Measurements from ENCODE around the gene UTP4.
"Not testable (repeated sequence)": the region's sequence is repeated elsewhere in the genome, so short reads cannot be mapped to it uniquely, and the experiment has no call there.

Gene UTP4

DNA sequence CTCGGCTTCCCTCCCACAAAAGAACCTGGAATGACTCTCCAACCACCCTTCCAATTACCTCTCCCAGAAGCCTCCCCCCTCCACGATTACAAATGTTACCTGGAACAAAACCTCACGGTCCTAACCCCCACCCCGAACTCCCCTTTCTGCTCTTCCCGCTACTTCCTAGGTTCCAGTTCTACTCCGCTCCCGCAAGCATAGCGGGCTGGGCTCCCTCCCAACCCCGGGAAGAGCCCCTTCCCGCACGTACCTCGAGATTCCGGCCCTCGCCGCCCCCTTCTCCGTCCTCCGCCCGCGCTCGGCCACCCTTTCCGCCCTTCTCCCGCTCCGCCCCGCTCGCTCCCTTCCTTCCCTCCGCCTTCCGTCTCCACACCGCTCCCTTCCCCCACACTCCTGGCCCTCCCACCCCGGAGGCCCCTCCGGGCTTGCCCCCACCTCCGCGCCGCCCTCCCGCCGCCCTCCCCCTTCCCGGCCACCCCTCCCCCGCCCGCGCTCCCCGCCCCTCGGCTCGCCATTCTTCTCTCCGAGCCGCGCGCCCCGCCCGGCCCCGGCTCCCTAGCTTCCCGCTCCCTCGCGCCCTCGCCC lies 518 bp upstream of the UTP4 start:
- DNase-seq = peak; percentile 84

GRCh38 chr16:69133373-69133954 lies 1.0 kb downstream of the UTP4 start:
- DNase-seq = no peak

GRCh38 chr16:69138608-69139007 lies 6.2 kb downstream of the UTP4 start:
- DNase-seq = no peak

GRCh38 chr16:69139464-69139863 lies 7.0 kb downstream of the UTP4 start:
- DNase-seq = not testable (repeated sequence)

DNA sequence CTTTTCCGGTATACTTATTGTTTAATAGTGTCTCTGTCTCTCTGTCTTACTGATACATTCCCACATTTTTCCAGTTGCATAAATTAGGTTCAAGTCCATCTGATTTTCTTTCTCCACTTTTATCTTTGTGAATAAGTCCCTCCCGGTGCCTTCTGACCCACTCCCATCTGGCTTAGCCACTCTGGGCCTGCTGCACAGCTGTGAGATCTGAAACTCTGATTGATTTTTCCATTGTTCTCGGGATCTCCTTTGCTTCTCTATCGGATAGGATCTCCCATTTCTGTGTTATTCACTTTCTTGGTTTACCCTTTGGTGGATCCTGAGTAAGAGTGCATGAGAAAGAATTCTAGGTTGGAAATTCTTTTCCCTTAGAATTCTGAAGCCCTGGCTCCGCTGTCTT lies 8.6 kb downstream of the UTP4 start:
- DNase-seq = no peak

DNA sequence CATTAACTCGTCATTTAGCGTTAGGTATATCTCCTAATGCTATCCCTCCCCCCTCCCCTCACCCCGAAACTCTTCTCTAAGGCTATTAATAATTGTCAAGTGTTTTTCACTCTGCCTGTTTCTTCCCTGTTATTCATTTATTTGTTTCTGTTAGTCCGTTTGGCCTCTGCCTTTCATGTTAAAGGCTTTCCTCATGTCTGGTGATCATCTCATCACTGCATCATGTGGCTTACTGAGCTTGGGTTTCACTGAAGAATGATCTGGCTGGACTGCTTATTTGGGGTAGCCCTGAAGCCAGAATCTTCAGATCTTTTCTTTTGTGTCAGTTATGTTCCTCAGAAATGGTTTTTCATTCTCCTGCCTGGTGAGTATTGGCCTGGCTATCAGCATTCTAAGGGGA lies 9.5 kb downstream of the UTP4 start:
- no peak for DNase-seq

DNA sequence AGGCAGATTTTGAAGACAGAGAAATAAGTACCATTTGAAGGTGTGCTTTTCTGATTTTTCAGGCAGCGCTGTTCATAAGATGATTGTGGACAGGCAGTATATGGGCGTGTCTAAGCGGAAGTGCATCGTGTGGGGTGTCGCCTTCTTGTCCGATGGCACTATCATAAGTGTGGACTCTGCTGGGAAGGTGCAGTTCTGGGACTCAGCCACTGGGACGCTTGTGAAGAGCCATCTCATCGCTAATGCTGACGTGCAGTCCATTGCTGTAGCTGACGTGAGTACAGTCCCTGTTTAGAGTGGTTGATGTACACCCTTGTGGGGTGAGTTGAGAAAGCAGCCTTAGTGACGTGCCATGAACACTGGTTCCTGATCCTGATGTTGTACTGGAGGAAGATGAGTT lies 10.7 kb downstream of the UTP4 start:
- DNase-seq = no peak

- DNase-seq = no peak
These were observed 13.2 kb downstream of the UTP4 start for GRCh38 chr16:69145658-69146057.

DNA sequence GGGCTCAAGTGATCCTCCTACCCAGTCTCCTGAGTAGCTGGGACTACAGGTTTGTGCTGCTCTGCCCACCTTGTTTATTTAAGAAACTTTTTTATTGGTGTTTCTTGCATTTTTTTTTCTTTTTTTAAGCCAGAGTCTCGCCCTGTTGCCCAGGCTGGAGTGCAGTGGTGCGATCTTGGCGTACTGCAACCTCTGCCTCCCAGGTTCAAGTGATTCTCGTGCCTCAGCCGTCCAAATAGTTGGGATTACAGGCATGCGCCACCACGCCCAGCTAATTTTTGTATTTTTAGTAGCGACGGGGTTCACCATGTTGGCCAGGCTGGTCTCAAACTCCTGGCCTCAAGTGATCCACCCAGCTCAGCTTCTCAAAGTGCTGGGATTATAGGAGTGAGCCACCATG lies 17.2 kb downstream of the UTP4 start:
- DNase-seq = not testable (repeated sequence)

GRCh38 chr16:69150146-69150865 lies 17.9 kb downstream of the UTP4 start:
- DNase-seq = peak; percentile 67

- no peak for DNase-seq
These were observed 24.7 kb downstream of the UTP4 start for GRCh38 chr16:69157196-69157595.

- DNase-seq = no peak
These were observed 27.7 kb downstream of the UTP4 start for GRCh38 chr16:69160192-69160591.

DNA sequence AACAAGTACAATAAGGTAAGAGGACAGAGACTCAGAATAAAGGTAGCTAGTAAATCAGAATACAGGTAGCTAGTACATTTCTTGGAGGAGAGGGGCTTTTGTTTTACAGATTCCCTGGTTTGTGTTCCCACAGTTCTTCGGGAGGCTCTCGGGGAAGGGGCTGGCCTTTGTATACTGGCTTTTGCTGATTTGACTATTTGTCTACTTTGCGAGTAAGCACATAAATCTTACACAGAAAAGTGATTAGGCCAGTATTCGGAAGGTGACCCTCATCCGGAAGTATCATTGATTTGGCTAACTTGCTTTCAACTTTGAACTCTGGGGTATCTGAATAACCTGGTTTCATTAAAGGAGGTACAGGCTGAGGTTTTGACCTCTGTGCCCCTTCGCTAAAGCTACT lies 33.1 kb downstream of the UTP4 start:
- no peak for DNase-seq

DNA sequence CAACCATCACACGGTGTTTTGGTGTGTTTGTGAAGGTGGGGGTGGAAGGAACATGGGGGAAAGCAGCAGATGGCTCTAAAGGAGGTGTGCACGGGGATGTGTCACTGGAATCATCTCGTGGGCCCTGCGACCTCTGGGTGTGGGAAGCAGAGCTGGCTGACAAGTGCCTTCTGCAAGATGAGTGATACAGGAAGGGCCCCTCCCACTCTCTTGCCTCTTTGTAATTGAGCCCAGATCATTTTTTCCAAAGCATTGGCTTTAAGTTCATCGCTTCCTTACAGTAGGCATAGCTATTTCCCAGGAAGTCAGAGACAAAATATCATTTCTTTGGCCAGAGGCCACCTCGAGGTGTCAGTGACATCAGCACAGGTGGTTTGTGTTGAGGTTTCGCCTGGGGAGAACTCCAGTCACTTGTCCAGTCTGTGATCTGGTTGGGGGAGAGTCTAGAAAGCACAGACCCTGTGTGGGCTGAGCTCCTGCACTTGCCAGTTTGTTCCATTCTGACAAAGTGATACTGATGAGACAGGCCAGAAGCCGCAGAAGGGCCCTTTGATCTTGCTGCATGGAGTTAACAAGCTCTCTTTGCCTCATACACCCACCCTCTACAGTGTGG lies 33.9 kb downstream of the UTP4 start:
- no peak for DNase-seq

GRCh38 chr16:69166946-69167930 lies 34.8 kb downstream of the UTP4 start:
- DNase-seq = no peak

DNA sequence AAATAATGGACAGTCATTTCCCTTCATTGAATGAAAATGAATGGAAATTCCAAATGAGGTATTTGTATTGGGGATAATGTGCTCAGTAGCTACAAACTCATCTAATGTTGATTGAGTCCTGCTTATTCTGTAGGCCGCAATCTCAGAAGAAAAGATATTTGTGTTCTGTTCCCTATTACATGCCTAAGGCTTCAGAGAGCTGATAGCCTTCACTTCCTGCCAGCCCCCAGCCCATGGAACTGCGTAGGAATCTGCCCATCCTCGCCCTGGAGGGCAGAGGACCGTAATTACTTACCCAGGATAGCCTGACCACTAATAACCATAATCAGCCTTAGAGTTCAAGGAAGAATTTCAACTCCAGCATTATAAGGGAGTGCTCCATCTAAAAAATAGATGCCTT lies 36.6 kb downstream of the UTP4 start:
- no peak for DNase-seq

- DNase-seq = no peak
These were observed 37.3 kb downstream of the UTP4 start for GRCh38 chr16:69169607-69170352.

DNA sequence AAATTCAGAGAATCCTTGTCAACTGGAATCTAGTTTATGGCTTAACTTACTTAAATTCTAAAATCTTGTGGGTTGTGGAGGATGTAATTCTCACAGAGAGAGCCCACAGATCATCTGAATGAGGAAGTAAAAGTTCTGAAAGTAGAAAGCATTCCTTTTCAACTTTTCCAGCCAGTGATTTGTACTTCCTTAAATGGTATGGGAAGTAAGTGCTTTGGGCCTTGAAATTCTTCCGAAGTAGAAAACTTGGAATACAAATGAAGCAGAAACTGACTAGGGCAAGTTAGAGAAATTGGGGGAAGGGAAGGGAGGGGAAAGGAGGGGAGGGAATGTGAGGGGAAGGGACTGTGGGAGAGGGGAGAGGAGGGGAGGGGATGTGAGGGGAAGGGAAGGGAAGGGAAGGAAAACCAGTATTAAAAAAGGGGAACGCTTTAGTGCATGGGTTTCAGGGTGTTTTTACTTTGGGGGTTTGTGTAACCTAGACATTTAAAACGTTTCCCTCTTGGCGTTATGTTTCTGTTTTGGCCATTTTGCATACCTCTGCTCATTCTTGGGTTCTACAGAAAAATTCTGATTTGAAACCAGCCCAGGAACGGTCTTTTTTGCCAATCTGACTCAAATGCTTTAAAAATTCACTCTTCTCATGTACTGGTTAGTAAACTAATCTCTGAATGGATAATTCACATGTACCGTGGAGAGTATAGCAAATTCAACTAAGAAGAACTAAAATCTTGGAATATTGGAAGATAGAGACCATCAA lies 39.1 kb downstream of the UTP4 start:
- DNase-seq = no peak

GRCh38 chr16:69176033-69176800 lies 43.8 kb downstream of the UTP4 start:
- no peak for DNase-seq

GRCh38 chr16:69179328-69180010 lies 47.0 kb downstream of the UTP4 start:
- DNase-seq = peak; percentile 59

Data from NCI-H69 (cell line).